H1 (cell line): Measurements from ENCODE around the gene FMNL2. TPM values are rescaled to one million over a fixed set of nuclear protein-coding genes. Genes with fewer than 3 reads are reported as not detected.

Experiments
- CTCF ChIA-PET: fragments of 300-600 bp; sonication (Branson Sonifier 250); formaldehyde crosslinking; loops from one replicate; lab custom pipeline; 2021; ENCODE audit not compliant: partially characterized antibody; lab: Charles Lee
- POLR2A ChIA-PET: fragments of 300-600 bp; sonication (Branson Sonifier 250); formaldehyde crosslinking; loops from one replicate; lab custom pipeline; 2021; ENCODE audit warnings: inconsistent platforms; ENCODE audit not compliant: partially characterized antibody; lab: Charles Lee
- DNase-seq, 2 experiments: peaks; one replicate each; pipeline versions ENCODE4 v3.0.0 to v3.0.0-alpha.2; 2010 to 2022; ENCODE audit warnings: low spot score in 2 of 2, low read depth in 1 of 2, mixed read lengths in 1 of 2
- FAIRE-seq: peaks from 2 replicates; lab custom pipeline; 2011; peaks lifted over from hg19 to GRCh38; lab: Jason Lieb, UNC
- H2AFZ ChIP-seq: 2 replicates; pipeline ENCODE4 v1.8.1; 2012; ENCODE audit warnings: low read length, inconsistent platforms
- H2AK5ac ChIP-seq: 2 replicates; pipeline ENCODE4 v1.6.1; 2013; ENCODE audit warnings: low read depth, low read length
- H2BK120ac ChIP-seq: replicated peaks from 2 replicates; pipeline ENCODE3; 2013; ENCODE audit warnings: low read depth, low read length, inconsistent platforms
- H2BK12ac ChIP-seq: 2 replicates; pipeline ENCODE4 v1.6.1; 2013; ENCODE audit warnings: low read depth, low read length
- H2BK15ac ChIP-seq: 2 replicates; pipeline ENCODE4 v1.6.1; 2013; ENCODE audit warnings: low read length
- H2BK20ac ChIP-seq: 2 replicates; pipeline ENCODE4 v1.6.1; 2013; ENCODE audit warnings: low read length
- H2BK5ac ChIP-seq: 2 replicates; pipeline ENCODE4 v1.6.1; 2013; ENCODE audit warnings: low read depth, low read length
- H3K14ac ChIP-seq: 2 replicates; pipeline ENCODE4 v1.6.1; 2013; ENCODE audit warnings: inconsistent platforms; ENCODE audit not compliant: insufficient read length
- H3K18ac ChIP-seq: 2 replicates; pipeline ENCODE4 v1.6.1; 2013; ENCODE audit warnings: low read length; ENCODE audit errors: extremely low read depth
- H3K23ac ChIP-seq: 2 replicates; pipeline ENCODE4 v1.6.1; 2013; ENCODE audit warnings: inconsistent platforms; ENCODE audit not compliant: insufficient read length
- H3K23me2 ChIP-seq: 2 replicates; pipeline ENCODE4 v1.6.1; 2013; ENCODE audit warnings: low read depth, low read length
- H3K27ac ChIP-seq: 2 replicates; pipeline ENCODE4 v1.6.1; 2011; ENCODE audit warnings: low read depth, low read length, inconsistent platforms
- H3K27me3 ChIP-seq, 4 experiments: replicated peaks in 1 of 4; 1 replicate in 1 of 4; 2 replicates in 3 of 4; pipeline versions ENCODE4 v1.6.1 to v1.8.1; 2011 to 2013; ENCODE audit warnings: low read length in 3 of 4, mild to moderate bottlenecking in 3 of 4, inconsistent platforms in 2 of 4, mixed read lengths in 2 of 4, moderate library complexity in 1 of 4; ENCODE audit not compliant: control insufficient read depth in 3 of 4, insufficient read depth in 3 of 4; ENCODE audit errors: extremely low read depth in 1 of 4
- H3K36me3 ChIP-seq, 4 experiments: 2 replicates each; pipeline versions ENCODE4 v1.6.1 to v1.8.1; 2011 to 2013; ENCODE audit warnings: mild to moderate bottlenecking in 4 of 4, low read length in 3 of 4, moderate library complexity in 2 of 4, control low read depth in 1 of 4, inconsistent platforms in 1 of 4; ENCODE audit not compliant: insufficient read depth in 4 of 4, control insufficient read depth in 2 of 4
- H3K4ac ChIP-seq: replicated peaks from 2 replicates; pipeline ENCODE3; 2013; ENCODE audit warnings: low read length, low read depth, mixed read lengths, inconsistent platforms; ENCODE audit not compliant: insufficient read length
- H3K4me1 ChIP-seq, 4 experiments: replicated peaks in 1 of 4; 1 replicate in 1 of 4; 2 replicates in 3 of 4; pipeline versions ENCODE4 v1.6.1 to v1.8.1; 2011 to 2013; ENCODE audit warnings: low read length in 3 of 4, inconsistent platforms in 2 of 4, mixed read lengths in 1 of 4; ENCODE audit not compliant: insufficient read depth in 4 of 4, control insufficient read depth in 3 of 4
- H3K4me2 ChIP-seq, 2 experiments: 2 replicates each; pipeline versions ENCODE4 v1.6.1 to v1.8.1; 2011 to 2013; ENCODE audit warnings: low read depth in 2 of 2, low read length in 2 of 2, control low read depth in 1 of 2, inconsistent platforms in 1 of 2, mild to moderate bottlenecking in 1 of 2; ENCODE audit not compliant: insufficient read depth in 1 of 2
- H3K4me3 ChIP-seq, 4 experiments: fragments of 200-600, 300-600 bp in 1 of 4; sonication (generic), shearing (Covaris generic), sonication (Bioruptor Twin) in 1 of 4; 2 replicates each; pipeline versions ENCODE4 v1.5.1 to v1.8.1; 2011 to 2016; ENCODE audit warnings: low read length in 4 of 4, low read depth in 3 of 4, control low read depth in 2 of 4, inconsistent platforms in 2 of 4, mild to moderate bottlenecking in 2 of 4, mixed read lengths in 1 of 4, moderate library complexity in 1 of 4; ENCODE audit not compliant: insufficient read depth in 2 of 4; ENCODE audit errors: extremely low read depth in 1 of 4
- H3K56ac ChIP-seq: replicated peaks from 2 replicates; pipeline ENCODE3; 2013; ENCODE audit warnings: low read depth, mild to moderate bottlenecking, mixed read lengths, low read length, inconsistent platforms; ENCODE audit not compliant: insufficient read length
- H3K79me1 ChIP-seq: 2 replicates; pipeline ENCODE4 v1.6.1; 2013; ENCODE audit warnings: low read depth, low read length, control low read depth
- H3K79me2 ChIP-seq, 2 experiments: 2 replicates each; pipeline versions ENCODE4 v1.6.1 to v1.8.1; 2012 to 2013; ENCODE audit warnings: low read length in 2 of 2, mild to moderate bottlenecking in 2 of 2, inconsistent platforms in 1 of 2; ENCODE audit not compliant: insufficient read depth in 2 of 2, control insufficient read depth in 1 of 2
- H3K9ac ChIP-seq, 4 experiments: replicated peaks in 1 of 4; 1 replicate in 1 of 4; 2 replicates in 3 of 4; pipeline versions ENCODE4 v1.6.1 to v1.8.1; 2011 to 2013; ENCODE audit warnings: low read depth in 3 of 4, low read length in 3 of 4, control low read depth in 2 of 4, mild to moderate bottlenecking in 2 of 4, moderate library complexity in 2 of 4, inconsistent platforms in 1 of 4; ENCODE audit errors: extremely low read depth in 1 of 4
- H3K9me3 ChIP-seq, 2 experiments: 2 replicates each; pipeline versions ENCODE4 v1.6.1 to v1.8.1; 2012 to 2013; ENCODE audit warnings: mild to moderate bottlenecking in 2 of 2, moderate library complexity in 2 of 2, control low read depth in 1 of 2, inconsistent platforms in 1 of 2, low read depth in 1 of 2, low read length in 1 of 2, mixed read lengths in 1 of 2; ENCODE audit not compliant: insufficient read depth in 2 of 2
- H4K20me1 ChIP-seq, 2 experiments: replicated peaks in 1 of 2; 2 replicates each; pipeline versions ENCODE3 to v1.8.1; 2011 to 2013; ENCODE audit warnings: inconsistent platforms in 2 of 2, low read length in 2 of 2, mild to moderate bottlenecking in 1 of 2; ENCODE audit not compliant: insufficient read depth in 2 of 2, control insufficient read depth in 1 of 2
- H4K5ac ChIP-seq: 2 replicates; pipeline ENCODE4 v1.6.1; 2013; ENCODE audit warnings: low read length, low read depth, mixed read lengths, inconsistent platforms; ENCODE audit not compliant: insufficient read length
- H4K8ac ChIP-seq: 2 replicates; pipeline ENCODE4 v1.8.0; 2013; ENCODE audit warnings: mild to moderate bottlenecking, moderate library complexity, low read length, inconsistent platforms; ENCODE audit not compliant: insufficient read depth; ENCODE audit errors: extremely low read depth
- H4K91ac ChIP-seq: replicated peaks from 2 replicates; pipeline ENCODE3; 2013; ENCODE audit warnings: low read length, mixed read lengths, inconsistent platforms; ENCODE audit not compliant: insufficient read length
- KDM1A ChIP-seq: fragments of 200-600, 300-600 bp; sonication (generic); IDR thresholded peaks from 2 replicates; pipeline ENCODE4 v1.7.1; 2016; ENCODE audit warnings: mild to moderate bottlenecking, low read length, borderline replicate concordance
- POU5F1 ChIP-seq: IDR thresholded peaks from 2 replicates; pipeline ENCODE4 v1.6.1; 2011; ENCODE audit warnings: low read depth, mild to moderate bottlenecking, low read length, moderate library complexity
- TAF7 ChIP-seq: optimal IDR thresholded peaks from 2 replicates; pipeline ENCODE3; 2011; ENCODE audit warnings: low read depth, mild to moderate bottlenecking, inconsistent platforms, low read length, moderate library complexity, borderline replicate concordance
- WGBS, 2 experiments: shearing (Covaris generic) in 1 of 2; methylation state at CpG; one replicate each; pipeline versions ENCODE4 v1.1.6 to v1.1.7; 2013 to 2015; ENCODE audit warnings: low lambda C conversion rate in 2 of 2, mixed read lengths in 2 of 2, inconsistent platforms in 1 of 2, low coverage in 1 of 2, missing lambda C conversion rate in 1 of 2; ENCODE audit not compliant: insufficient replicate concordance in 2 of 2, insufficient coverage in 1 of 2, insufficient read length in 1 of 2; ENCODE audit errors: extremely low coverage in 1 of 2, missing lambda C conversion rate in 1 of 2; 5-methylcytosine and 5-hydroxymethylcytosine counted together
- polyA plus RNA-seq, 7 experiments: library from polyadenylated mRNA; depleted of rRNA in 3 of 7; stranded (reverse) in 5 of 7; unstranded in 2 of 7; fragments of >200 nt in 5 of 7; fragments of 200-250 nt in 2 of 7; gene quantifications; 1 replicate in 5 of 7; 2 replicates in 1 of 7; 4 replicates in 1 of 7; pipeline versions ENCODE4 v1.2.1 to v1.2.3, GENCODE V29; 2011 to 2013; ENCODE audit warnings: missing spikeins in 2 of 7, mixed read lengths in 2 of 7
- total RNA-seq: library from RNA; stranded (reverse); fragmentation: NEBNext Ultra II Directional; extraction: Animal tissue kit (Norgen Biotek cat#: 25700); gene quantifications from 2 replicates; pipeline ENCODE4 v1.2.1, GENCODE V29; 2021

The FMNL2 gene
- total and polyA plus RNA-seq, 2 of the 8 experiments (the other 6 are each of a cell fraction or from before 2014, with no cell fraction given), result 15.5 to 45.1 TPM

DNA sequence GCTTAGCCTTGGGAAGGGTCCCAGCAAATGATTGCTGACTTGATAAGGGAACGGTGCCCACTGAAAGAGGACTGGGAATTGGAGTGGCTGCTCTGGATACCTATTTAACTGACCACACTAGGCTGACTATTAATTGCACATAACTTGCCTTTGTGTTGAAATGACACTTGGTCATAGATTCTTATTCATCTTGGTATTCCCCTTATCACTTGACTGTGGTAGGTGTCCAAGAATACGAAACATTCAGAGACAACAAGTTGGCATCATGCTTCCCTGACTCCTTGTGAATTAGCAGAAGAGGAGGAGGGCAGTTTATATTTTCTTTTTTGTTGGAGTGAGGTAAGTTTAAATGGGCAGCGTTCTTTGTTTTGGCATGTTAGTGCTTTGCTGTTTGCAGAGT is 13.4 kb downstream of the FMNL2 start:
- Histone ChIP-seq H3K4ac (no peak overlapping the region), H2AK5ac (no peak overlapping the region), H3K14ac (no peak overlapping the region), H2AFZ (no peak overlapping the region), H3K23me2 (no peaks in the 10 kb centered on the region), H4K8ac (no peak overlapping the region), H3K9ac (no peak overlapping the region; a peak in 1 of 7 replicates), H3K79me2 (peaks cover 3 to 90% of the 10 kb centered on the region in 2 experiments; a peak in 3 of 4 replicates), H3K79me1 (peaks cover 13% of the 10 kb centered on the region), H4K20me1 (peaks cover 6 to 22% of the 10 kb centered on the region in 2 experiments), H3K27me3 (no peaks in the 10 kb centered on the region), H3K27ac (no peak overlapping the region), H3K4me2 (no peak overlapping the region), H2BK5ac (no peak overlapping the region), H2BK20ac (no peak overlapping the region), H2BK120ac (no peak overlapping the region), H2BK15ac (no peak overlapping the region), H3K4me1 (0 out of 7 replicates have a peak, but pooled peaks cover 0 to 3% (median 2%) of the 10 kb centered on the region in 4 experiments), H3K36me3 (peaks cover 0 to 6% (median 0%) of the 10 kb centered on the region in 4 experiments; a peak in 2 of 8 replicates), H4K5ac (no peak overlapping the region), H3K23ac (no peak overlapping the region), H4K91ac (no peak overlapping the region), H3K56ac (no peak overlapping the region), H3K4me3 (no peak overlapping the region), H3K18ac (no peak overlapping the region), H3K9me3 (no peaks in the 10 kb centered on the region), H2BK12ac (no peak overlapping the region)
- FAIRE-seq (no peak), DNase-seq (no peak)
- ChIA-PET CTCF (interaction anchor here (0.9 kb wide), 1 partner anchor 11 kb away, joined by 4 read pairs; no protein-coding TSS in a partner anchor), POLR2A (no interaction called here)
- 71% methylated on average over 3 of the region's 3 CpGs; no CpG with 5 or more reads in 1 of the 2 experiments for WGBS, 2 experiments
- no peak for TF ChIP-seq POU5F1
- no peak for TF ChIP-seq KDM1A
- no peak for TF ChIP-seq TAF7
